GM12878 (cell line): ENCODE measurements around the gene SIM2. TPM values are rescaled to one million over a fixed set of nuclear protein-coding genes. Genes with fewer than 3 reads are reported as not detected.

Source experiments
- ATAC-seq: fragments of 200-7000 bp; cut with Tn5 transposase; 3 replicates; pipeline ENCODE4 v1.9.1; 2020; ENCODE audit warnings: mild to moderate bottlenecking, moderate library complexity
- BruUV-seq: library from RNA; stranded (reverse); fragments of 400-500 nt; replicated peaks from 2 replicates; lab custom pipeline; 2021; lab: Mats Ljungman, UMichigan
- CTCF ChIA-PET: fragments of 300-600 bp; sonication (Branson Sonifier 250); formaldehyde crosslinking; extraction: SDS; loops from one replicate; lab custom pipeline; 2021; ENCODE audit warnings: inconsistent platforms; lab: Yijun Ruan, JAX
- POLR2A ChIA-PET: fragments of 350-600 bp; formaldehyde crosslinking; extraction: SDS; loops from one replicate; lab custom pipeline; 2021; ENCODE audit warnings: inconsistent platforms; lab: Charles Lee
- RAD21 ChIA-PET: fragments of 300-600 bp; sonication (Branson Sonifier 250); formaldehyde crosslinking; loops from one replicate; lab custom pipeline; 2023; ENCODE audit warnings: antibody characterized with exemption; ENCODE audit not compliant: unreplicated experiment; lab: Charles Lee
- SMC1A ChIA-PET: fragments of 300-600 bp; sonication (Branson Sonifier 250); formaldehyde crosslinking; loops from one replicate; lab custom pipeline; 2023; ENCODE audit not compliant: unreplicated experiment, uncharacterized antibody; lab: Charles Lee
- DNase-seq: peaks from one replicate; pipeline ENCODE4 v3.0.0-alpha.2; 2011; ENCODE audit warnings: low read depth, low spot score
- FAIRE-seq: peaks from 3 replicates; lab custom pipeline; 2011; peaks lifted over from hg19 to GRCh38; lab: Jason Lieb, UNC
- H2AFZ ChIP-seq: 2 replicates; pipeline ENCODE4 v1.6.0; 2011; ENCODE audit warnings: low read depth, low read length, control low read depth; ENCODE audit not compliant: control insufficient read depth
- H3K27ac ChIP-seq: 2 replicates; pipeline ENCODE4 v1.5.1; 2011; ENCODE audit warnings: control low read depth; ENCODE audit not compliant: control insufficient read depth, insufficient read depth
- H3K27me3 ChIP-seq, 2 experiments: replicated peaks in 1 of 2; 2 replicates each; pipeline versions ENCODE4 v1.6.0 to v1.6.1; 2011; ENCODE audit warnings: low read length in 1 of 2; ENCODE audit not compliant: control insufficient read depth in 2 of 2, insufficient read depth in 2 of 2
- H3K36me3 ChIP-seq, 2 experiments: 2 replicates each; pipeline ENCODE4 v1.5.1; 2011; ENCODE audit warnings: low read length in 1 of 2; ENCODE audit not compliant: control insufficient read depth in 2 of 2, insufficient read depth in 2 of 2
- H3K4me1 ChIP-seq: 2 replicates; pipeline ENCODE4 v1.6.1; 2011; ENCODE audit warnings: mild to moderate bottlenecking, low read length, moderate library complexity, mixed read lengths; ENCODE audit not compliant: control insufficient read depth, insufficient read depth
- H3K4me2 ChIP-seq: 2 replicates; pipeline ENCODE4 v1.6.0; 2011; ENCODE audit warnings: control low read depth; ENCODE audit not compliant: control insufficient read depth, insufficient read depth
- H3K4me3 ChIP-seq: fragments of 200-600 bp; sonication (generic); 2 replicates; pipeline ENCODE4 v1.5.1; 2016
- H3K79me2 ChIP-seq: 2 replicates; pipeline ENCODE4 v1.6.0; 2011; ENCODE audit warnings: low read length; ENCODE audit not compliant: control insufficient read depth, insufficient read depth
- H3K9ac ChIP-seq: 2 replicates; pipeline ENCODE4 v1.8.0; 2011; ENCODE audit warnings: low read length, control low read depth, mixed read lengths; ENCODE audit not compliant: control insufficient read depth, insufficient read depth
- H3K9me3 ChIP-seq: replicated peaks from 3 replicates; pipeline ENCODE4 v1.5.1; 2011; ENCODE audit warnings: mild to moderate bottlenecking, low read length; ENCODE audit not compliant: control insufficient read depth, insufficient read depth
- H4K20me1 ChIP-seq: 2 replicates; pipeline ENCODE4 v1.6.0; 2011; ENCODE audit not compliant: control insufficient read depth, insufficient read depth
- BACH1 ChIP-seq: fragments of 450-650 bp; IDR thresholded peaks from 2 replicates; pipeline ENCODE4 v1.6.1; 2017; ENCODE audit warnings: mild to moderate bottlenecking, borderline replicate concordance
- CEBPB ChIP-seq, 2 experiments: fragments of 150-350 bp in 1 of 2; IDR thresholded peaks; 2 replicates each; pipeline ENCODE4 v1.6.1; 2012 to 2014; ENCODE audit warnings: low read depth in 2 of 2, low read length in 2 of 2, borderline replicate concordance in 1 of 2, inconsistent platforms in 1 of 2
- CREM ChIP-seq: IDR thresholded peaks from 2 replicates; pipeline ENCODE4 v1.6.1; 2014; ENCODE audit warnings: antibody characterized with exemption, low read depth
- NFXL1 ChIP-seq: fragments of 450-650 bp; IDR thresholded peaks from 2 replicates; pipeline ENCODE4 v1.6.1; 2017; ENCODE audit warnings: antibody characterized with exemption, mild to moderate bottlenecking, borderline replicate concordance
- NRF1 ChIP-seq: conservative IDR thresholded peaks from 2 replicates; pipeline ENCODE4 v1.6.1; 2011; ENCODE audit warnings: mild to moderate bottlenecking, low read depth, low read length, improper control_type of control experiment
- PAX8 ChIP-seq: fragments of 450-650 bp; IDR thresholded peaks from 2 replicates; pipeline ENCODE4 v1.6.1; 2017; ENCODE audit warnings: mild to moderate bottlenecking, moderate library complexity
- POLR2A ChIP-seq: IDR thresholded peaks from 2 replicates; pipeline ENCODE4 v1.6.1; 2011; ENCODE audit warnings: low read depth, mild to moderate bottlenecking, low read length
- RFX5 ChIP-seq: IDR thresholded peaks from 2 replicates; pipeline ENCODE4 v1.6.1; 2011; ENCODE audit warnings: low read depth, low read length, improper control_type of control experiment
- STAT3 ChIP-seq: IDR thresholded peaks from 2 replicates; pipeline ENCODE4 v1.6.1; 2011; ENCODE audit warnings: low read depth, low read length, improper control_type of control experiment
- SUPT20H ChIP-seq: IDR thresholded peaks from 2 replicates; pipeline ENCODE4 v1.6.1; 2011; ENCODE audit warnings: low read depth, mild to moderate bottlenecking, low read length, moderate library complexity, borderline replicate concordance; ENCODE audit not compliant: control insufficient read depth
- TARDBP ChIP-seq: IDR thresholded peaks from 2 replicates; pipeline ENCODE4 v1.6.1; 2016; ENCODE audit warnings: borderline replicate concordance
- WGBS: methylation state at CpG from one replicate; pipeline ENCODE4 v1.1.6; 2016; ENCODE audit warnings: low lambda C conversion rate; ENCODE audit not compliant: insufficient replicate concordance, insufficient coverage; ENCODE audit errors: missing lambda C conversion rate; 5-methylcytosine and 5-hydroxymethylcytosine counted together
- in situ Hi-C: fragments of 300-500 bp; cut with MboI; formaldehyde crosslinking; loops from 9 replicates; pipeline ENCODE4 v1.14.3; 2018; ENCODE audit warnings: mixed read lengths
- intact Hi-C: fragments of 100-400 bp; cut with micrococcal nuclease; formaldehyde crosslinking; loops from one replicate; pipeline ENCODE4 v1.14.2; 2022; ENCODE audit not compliant: unreplicated experiment
- polyA plus RNA-seq, 11 experiments: library from polyadenylated mRNA; depleted of rRNA in 4 of 11; unstranded in 6 of 11; stranded (reverse) in 5 of 11; fragments of >200 nt; fragmentation: Nextera tagmentation in 4 of 11; fragmentation: Illumina TruSeq in 1 of 11; extraction: Ambion mirVana in 4 of 11; extraction: Trizol in 1 of 11; gene quantifications; 1 replicate in 1 of 11; 2 replicates in 10 of 11; pipeline versions ENCODE4 v1.2.1 to v1.2.3, GENCODE V29; 2011 to 2016; ENCODE audit warnings: inconsistent platforms in 2 of 11, missing spikeins in 2 of 11, low read depth in 1 of 11
- total RNA-seq, 4 experiments: library from RNA; depleted of rRNA in 3 of 4; stranded (reverse); fragments of >200 nt in 3 of 4; fragmentation: Illumina TruSeq in 1 of 4; extraction: Trizol in 1 of 4; gene quantifications; 2 replicates each; pipeline versions ENCODE4 v1.2.1 to v1.2.3, GENCODE V29; 2013 to 2021

SIM2 gene
- total and polyA plus RNA-seq, 10 of the 15 experiments (the other 5 are each of a cell fraction or from before 2014, with no cell fraction given) = 0.02 to 0.15 (median 0.05) TPM; not detected in 7

- ChIA-PET CTCF (no interaction called here), SMC1A (no interaction called here), RAD21 (no interaction called here)
- H3K36me3 ChIP-seq = no peaks in the 10 kb centered on the region
- intact Hi-C loops = no loop called here
- H3K4me1 ChIP-seq = no peaks in the 10 kb centered on the region
- no peak for FAIRE-seq
- BruUV-seq = no TSS peak
- H3K27me3 ChIP-seq = no peaks in the 10 kb centered on the region; a peak in 2 of 4 replicates
- H3K9me3 ChIP-seq = no peaks in the 10 kb centered on the region
- ATAC-seq = no peak
- 33% methylated on average over 14 of the region's 14 CpGs for WGBS
- no peak overlapping the region for H3K4me3 ChIP-seq
- H3K9ac ChIP-seq = no peak overlapping the region
- TF ChIP-seq PAX8 (no peak), CREM (no peak), POLR2A (no peak), STAT3 (no peak), NFXL1 (no peak), CEBPB (IDR thresholded peaks at IDR 0.05; ENCODE audit: borderline replicate concordance in 1 of 2, low read depth in 2 of 2, low read length in 2 of 2) (no peak), NRF1 (no peak), RFX5 (no peak), BACH1 (no peak), SUPT20H (no peak), TARDBP (no peak)
- TF ChIP-seq, all 136 proteins: peak for 0
- POLR2A ChIA-PET = no interaction called here
- Histone ChIP-seq H3K27ac (no peak overlapping the region), H2AFZ (no peak overlapping the region), H4K20me1 (no peaks in the 10 kb centered on the region), H3K4me2 (no peak overlapping the region), H3K79me2 (no peaks in the 10 kb centered on the region)
- DNase-seq = no peak
- in situ Hi-C loops = no loop called here
Observed at GRCh38 chr21:36732217-36732616, 33.3 kb downstream of the SIM2 start.
